Natural killer cell (primary cell): Measurements from ENCODE around the gene PRDM1. TPM values are rescaled to one million over a fixed set of nuclear protein-coding genes. Genes with fewer than 3 reads are reported as not detected.

Experiments used
- ATAC-seq, 3 donors: fragments of 150-1000 bp in 2 of 3; fragments of 200-7000 bp in 1 of 3; cut with Tn5 transposase; 1 replicate in 1 of 3; 2 replicates in 2 of 3; pipeline ENCODE4 v1.10.0; 2021; ENCODE audit warnings: mild to moderate bottlenecking in 2 of 3, moderate library complexity in 2 of 3
- DNase-seq, 2 donors: peaks; one replicate each; pipeline versions ENCODE4 v3.0.0 to v3.0.0-alpha.2; 2013 to 2021; ENCODE audit warnings: mixed read lengths in 1 of 2
- H3K27ac ChIP-seq: one replicate; pipeline ENCODE4 v1.5.1; 2013; ENCODE audit warnings: mild to moderate bottlenecking, low read length
- H3K27me3 ChIP-seq: one replicate; pipeline ENCODE4 v1.6.1; 2013; ENCODE audit warnings: low read length; ENCODE audit not compliant: control insufficient read depth, insufficient read depth
- H3K36me3 ChIP-seq: one replicate; pipeline ENCODE4 v1.6.1; 2013; ENCODE audit warnings: low read length; ENCODE audit not compliant: control insufficient read depth, insufficient read depth
- H3K4me1 ChIP-seq: one replicate; pipeline ENCODE4 v1.6.1; 2013; ENCODE audit warnings: low read length; ENCODE audit not compliant: control insufficient read depth, insufficient read depth
- H3K4me3 ChIP-seq: one replicate; pipeline ENCODE4 v1.5.1; 2013; ENCODE audit warnings: low read length
- H3K9me3 ChIP-seq: one replicate; pipeline ENCODE4 v1.6.1; 2013; ENCODE audit warnings: low read length; ENCODE audit not compliant: control insufficient read depth, insufficient read depth
- H3K27ac Mint-ChIP-seq, 2 donors: one replicate each; pipeline ENCODE4 v1.8.0; 2022; ENCODE audit warnings: mild to moderate bottlenecking in 2 of 2, mixed read lengths in 2 of 2, moderate library complexity in 1 of 2
- H3K27me3 Mint-ChIP-seq, 2 donors: one replicate each; pipeline ENCODE4 v1.8.0; 2022; ENCODE audit warnings: low read depth in 2 of 2, mixed read lengths in 2 of 2
- H3K36me3 Mint-ChIP-seq: one replicate; pipeline ENCODE4 v1.8.0; 2022; ENCODE audit warnings: mixed read lengths
- H3K4me1 Mint-ChIP-seq, 2 donors: one replicate each; pipeline ENCODE4 v1.8.0; 2022; ENCODE audit warnings: mixed read lengths in 2 of 2
- H3K4me3 Mint-ChIP-seq: one replicate; pipeline ENCODE4 v1.8.0; 2022; ENCODE audit warnings: mild to moderate bottlenecking, moderate library complexity, mixed read lengths
- H3K9me3 Mint-ChIP-seq, 2 donors: one replicate each; pipeline ENCODE4 v1.8.0; 2022; ENCODE audit warnings: mixed read lengths in 2 of 2
- WGBS: methylation state at CpG from one replicate; pipeline ENCODE4 v1.1.7; 2013; ENCODE audit warnings: missing lambda C conversion rate; ENCODE audit not compliant: insufficient coverage; 5-methylcytosine and 5-hydroxymethylcytosine counted together
- intact Hi-C: fragments of 100-400 bp; cut with micrococcal nuclease; formaldehyde crosslinking; loops from one replicate; pipeline ENCODE4 v1.14.2; 2022
- total RNA-seq, 4 donors: library from RNA; stranded (reverse); fragments of 120-200 nt in 1 of 4; gene quantifications; one replicate each; pipeline versions ENCODE4 v1.2.3 to v1.2.4, GENCODE V29; 2013 to 2022
- TF ChIP-seq, protein P1 (sequence below): fragments of 200-600 bp; IDR thresholded peaks from one replicate; pipeline ENCODE4 v1.8.0; 2022; ENCODE audit warnings: antibody characterized with exemption

PRDM1 gene
- total RNA-seq, 3 donors from 2014 or later (not counting 1 experiment from before 2014, with no cell fraction given), result 165 to 180 (median 177) TPM

DNA sequence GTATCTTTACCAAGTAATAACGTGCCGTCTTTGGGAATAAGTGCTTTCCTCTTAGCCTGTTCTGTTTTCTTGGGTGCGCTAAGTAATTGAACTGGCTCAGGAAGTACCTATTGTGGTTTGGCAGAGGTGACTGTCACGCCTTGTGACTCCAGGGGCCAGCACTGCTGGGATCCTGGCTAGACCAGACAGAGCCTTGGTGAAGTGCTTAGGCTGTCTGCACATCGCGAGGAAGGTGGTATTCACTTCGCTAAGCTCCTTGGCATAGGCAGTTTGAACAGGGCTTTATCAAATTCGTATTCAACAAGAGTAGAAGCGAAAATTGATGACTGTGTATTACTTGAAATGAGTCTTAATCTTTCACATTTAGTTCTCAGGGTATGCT, 17.6 kb downstream of the PRDM1 start:
- ATAC-seq (peak; percentile 30 to 52 (median 39)), DNase-seq (peak in 1 of 2 donors; percentile 77)
- Mint-ChIP-seq H3K36me3 (peaks cover 53% of the 10 kb centered on the region), H3K4me3 (peak overlapping the region; percentile 98), H3K27ac (peak overlapping the region; percentile 98 to 99), H3K27me3 (no peaks in the 10 kb centered on the region), H3K9me3 (no peaks in the 10 kb centered on the region), H3K4me1 (peaks cover 85 to 92% of the 10 kb centered on the region in 2 donors)
- 5% methylated on average over 8 of the region's 9 CpGs for WGBS
- Histone ChIP-seq H3K9me3 (no peaks in the 10 kb centered on the region), H3K36me3 (peaks cover 39% of the 10 kb centered on the region), H3K27ac (peak overlapping the region; percentile 68), H3K4me1 (peaks cover 54% of the 10 kb centered on the region), H3K27me3 (no peaks in the 10 kb centered on the region), H3K4me3 (peak overlapping the region; percentile 80)
- intact Hi-C loops, result no loop called here
- TF ChIP-seq, protein P1, sequence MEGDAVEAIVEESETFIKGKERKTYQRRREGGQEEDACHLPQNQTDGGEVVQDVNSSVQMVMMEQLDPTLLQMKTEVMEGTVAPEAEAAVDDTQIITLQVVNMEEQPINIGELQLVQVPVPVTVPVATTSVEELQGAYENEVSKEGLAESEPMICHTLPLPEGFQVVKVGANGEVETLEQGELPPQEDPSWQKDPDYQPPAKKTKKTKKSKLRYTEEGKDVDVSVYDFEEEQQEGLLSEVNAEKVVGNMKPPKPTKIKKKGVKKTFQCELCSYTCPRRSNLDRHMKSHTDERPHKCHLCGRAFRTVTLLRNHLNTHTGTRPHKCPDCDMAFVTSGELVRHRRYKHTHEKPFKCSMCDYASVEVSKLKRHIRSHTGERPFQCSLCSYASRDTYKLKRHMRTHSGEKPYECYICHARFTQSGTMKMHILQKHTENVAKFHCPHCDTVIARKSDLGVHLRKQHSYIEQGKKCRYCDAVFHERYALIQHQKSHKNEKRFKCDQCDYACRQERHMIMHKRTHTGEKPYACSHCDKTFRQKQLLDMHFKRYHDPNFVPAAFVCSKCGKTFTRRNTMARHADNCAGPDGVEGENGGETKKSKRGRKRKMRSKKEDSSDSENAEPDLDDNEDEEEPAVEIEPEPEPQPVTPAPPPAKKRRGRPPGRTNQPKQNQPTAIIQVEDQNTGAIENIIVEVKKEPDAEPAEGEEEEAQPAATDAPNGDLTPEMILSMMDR, result no peak

DNA sequence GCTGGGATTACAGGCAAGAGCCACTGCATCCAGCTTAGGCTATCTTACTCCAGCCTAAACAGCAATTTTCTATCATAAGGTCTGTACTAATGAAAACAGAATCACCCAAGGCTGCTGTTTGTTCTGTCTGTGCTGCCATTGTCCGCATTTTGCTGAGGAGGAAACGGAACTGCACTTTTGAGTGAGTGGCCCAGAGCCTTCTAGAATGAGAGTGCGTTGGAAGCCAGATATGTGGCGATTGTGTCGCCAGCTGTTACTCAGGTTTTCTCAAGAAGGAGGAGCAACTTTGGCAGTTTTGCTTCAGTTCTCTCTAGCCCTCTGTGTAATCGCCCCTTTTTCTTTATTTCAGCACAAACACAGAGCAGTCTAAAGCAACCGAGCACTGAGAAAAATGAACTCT, 18.3 kb downstream of the PRDM1 start:
- H3K4me3 ChIP-seq, result no peak overlapping the region
- TF ChIP-seq, protein P1, result no peak
- H3K36me3 ChIP-seq, result peaks cover 44% of the 10 kb centered on the region
- no peak for DNase-seq
- Mint-ChIP-seq H3K9me3 (no peaks in the 10 kb centered on the region), H3K27me3 (no peaks in the 10 kb centered on the region), H3K4me3 (peak overlapping the region; percentile 98), H3K4me1 (peaks cover 92 to 93% of the 10 kb centered on the region in 2 donors), H3K36me3 (peaks cover 45% of the 10 kb centered on the region), H3K27ac (peak overlapping the region; percentile 98 to 99)
- intact Hi-C loops, result no loop called here
- WGBS, result 88% methylated on average over 7 of the region's 7 CpGs
- peaks cover 54% of the 10 kb centered on the region for H3K4me1 ChIP-seq
- H3K27ac ChIP-seq, result no peak overlapping the region
- no peaks in the 10 kb centered on the region for H3K9me3 ChIP-seq
- ATAC-seq, result no peak
- H3K27me3 ChIP-seq, result no peaks in the 10 kb centered on the region

DNA sequence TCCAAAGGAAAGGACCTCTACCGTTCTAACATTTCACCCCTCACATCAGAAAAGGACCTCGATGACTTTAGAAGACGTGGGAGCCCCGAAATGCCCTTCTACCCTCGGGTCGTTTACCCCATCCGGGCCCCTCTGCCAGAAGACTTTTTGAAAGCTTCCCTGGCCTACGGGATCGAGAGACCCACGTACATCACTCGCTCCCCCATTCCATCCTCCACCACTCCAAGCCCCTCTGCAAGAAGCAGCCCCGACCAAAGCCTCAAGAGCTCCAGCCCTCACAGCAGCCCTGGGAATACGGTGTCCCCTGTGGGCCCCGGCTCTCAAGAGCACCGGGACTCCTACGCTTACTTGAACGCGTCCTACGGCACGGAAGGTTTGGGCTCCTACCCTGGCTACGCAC, 18.8 kb downstream of the PRDM1 start:
- H3K9me3 ChIP-seq, result no peaks in the 10 kb centered on the region
- peaks cover 56% of the 10 kb centered on the region for H3K4me1 ChIP-seq
- WGBS, result 96% methylated on average over 21 of the region's 21 CpGs
- intact Hi-C loops, result no loop called here
- no peak overlapping the region for H3K27ac ChIP-seq
- H3K36me3 ChIP-seq, result peaks cover 47% of the 10 kb centered on the region
- H3K4me3 Mint-ChIP-seq, result peak overlapping the region; percentile 98
- TF ChIP-seq, protein P1, result no peak
- H3K4me1 Mint-ChIP-seq, result peaks cover 96 to 97% of the 10 kb centered on the region in 2 donors
- no peaks in the 10 kb centered on the region for H3K27me3 Mint-ChIP-seq
- peaks cover 45% of the 10 kb centered on the region for H3K36me3 Mint-ChIP-seq
- no peaks in the 10 kb centered on the region for H3K27me3 ChIP-seq
- no peak overlapping the region for H3K4me3 ChIP-seq
- DNase-seq, result no peak
- ATAC-seq, result no peak
- H3K9me3 Mint-ChIP-seq, result no peaks in the 10 kb centered on the region
- peak overlapping the region; percentile 98 to 99 for H3K27ac Mint-ChIP-seq

DNA sequence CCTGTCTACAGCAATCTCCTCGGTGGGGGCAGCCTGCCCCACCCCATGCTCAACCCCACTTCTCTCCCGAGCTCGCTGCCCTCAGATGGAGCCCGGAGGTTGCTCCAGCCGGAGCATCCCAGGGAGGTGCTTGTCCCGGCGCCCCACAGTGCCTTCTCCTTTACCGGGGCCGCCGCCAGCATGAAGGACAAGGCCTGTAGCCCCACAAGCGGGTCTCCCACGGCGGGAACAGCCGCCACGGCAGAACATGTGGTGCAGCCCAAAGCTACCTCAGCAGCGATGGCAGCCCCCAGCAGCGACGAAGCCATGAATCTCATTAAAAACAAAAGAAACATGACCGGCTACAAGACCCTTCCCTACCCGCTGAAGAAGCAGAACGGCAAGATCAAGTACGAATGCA, 19.4 kb downstream of the PRDM1 start:
- peaks cover 96% of the 10 kb centered on the region in 2 donors for H3K4me1 Mint-ChIP-seq
- H3K4me1 ChIP-seq, result peaks cover 61% of the 10 kb centered on the region
- no peaks in the 10 kb centered on the region for H3K27me3 Mint-ChIP-seq
- H3K36me3 ChIP-seq, result peaks cover 47% of the 10 kb centered on the region
- H3K9me3 Mint-ChIP-seq, result no peaks in the 10 kb centered on the region
- DNase-seq, result no peak
- H3K4me3 ChIP-seq, result no peak overlapping the region
- H3K27ac ChIP-seq, result no peak overlapping the region
- TF ChIP-seq, protein P1, result no peak
- no peak for ATAC-seq
- H3K27me3 ChIP-seq, result no peaks in the 10 kb centered on the region
- H3K4me3 Mint-ChIP-seq, result peak overlapping the region; percentile 98
- intact Hi-C loops, result no loop called here
- H3K27ac Mint-ChIP-seq, result peak overlapping the region; percentile 98 to 99
- 95% methylated on average over 22 of the region's 22 CpGs for WGBS
- H3K36me3 Mint-ChIP-seq, result peaks cover 45% of the 10 kb centered on the region
- H3K9me3 ChIP-seq, result no peaks in the 10 kb centered on the region
